SK-N-SH (cell line): Measurements from ENCODE around the gene C2orf42. TPM values are rescaled to one million over a fixed set of nuclear protein-coding genes. Genes with fewer than 3 reads are reported as not detected.

Source experiments
- CTCF ChIA-PET: fragments of 300-600, 350-600 bp; formaldehyde crosslinking; extraction: SDS; loops from one replicate; lab custom pipeline; 2021; lab: Yijun Ruan, JAX
- POLR2A ChIA-PET: fragments of 350-600 bp; sonication (Branson Sonifier 250); formaldehyde crosslinking; extraction: SDS; loops from one replicate; lab custom pipeline; 2020; ENCODE audit warnings: antibody characterized with exemption, inconsistent platforms; lab: Yijun Ruan, JAX
- DNase-seq: peaks from one replicate; pipeline ENCODE4 v3.0.0; 2012
- H2AFZ ChIP-seq: fragments of 200-600 bp; sonication (generic); 2 replicates; pipeline ENCODE4 v1.8.1; 2016; ENCODE audit warnings: antibody characterized with exemption, mild to moderate bottlenecking, low read depth
- H3F3A ChIP-seq: fragments of 200-600 bp; sonication (generic); replicated peaks from 2 replicates; pipeline ENCODE3; 2016; ENCODE audit warnings: antibody characterized with exemption, mild to moderate bottlenecking; ENCODE audit not compliant: insufficient read depth
- H3K27ac ChIP-seq, 2 experiments: fragments of 200-500 bp in 1 of 2; fragments of 200-600 bp in 1 of 2; sonication (Bioruptor generic) in 1 of 2; sonication (generic), shearing (Covaris generic) in 1 of 2; 2 replicates each; pipeline versions ENCODE4 v1.5.1 to v1.6.1; 2014 to 2016; ENCODE audit warnings: low read depth in 2 of 2, inconsistent platforms in 1 of 2, low read length in 1 of 2, mild to moderate bottlenecking in 1 of 2, mixed read lengths in 1 of 2
- H3K27me3 ChIP-seq: fragments of 200-600 bp; sonication (generic), shearing (Covaris generic); 2 replicates; pipeline ENCODE4 v1.6.1; 2016; ENCODE audit warnings: mixed run types; ENCODE audit not compliant: insufficient read depth
- H3K36me3 ChIP-seq, 2 experiments: fragments of 200-500 bp in 1 of 2; fragments of 200-600 bp in 1 of 2; sonication (Bioruptor generic) in 1 of 2; sonication (generic) in 1 of 2; replicated peaks in 1 of 2; 2 replicates each; pipeline versions ENCODE3 to v1.5.1; 2014 to 2016; ENCODE audit warnings: low read length in 1 of 2, mild to moderate bottlenecking in 1 of 2; ENCODE audit not compliant: insufficient read depth in 2 of 2, control insufficient read depth in 1 of 2
- H3K4me1 ChIP-seq, 2 experiments: fragments of 200-500 bp in 1 of 2; fragments of 200-600 bp in 1 of 2; sonication (Bioruptor generic) in 1 of 2; sonication (generic), shearing (Covaris generic) in 1 of 2; 2 replicates each; pipeline versions ENCODE4 v1.5.1 to v1.6.1; 2014 to 2016; ENCODE audit warnings: low read depth in 1 of 2, low read length in 1 of 2, mixed run types in 1 of 2; ENCODE audit not compliant: insufficient read depth in 2 of 2, control insufficient read depth in 1 of 2
- H3K4me2 ChIP-seq: fragments of 200-600 bp; sonication (generic), shearing (Covaris generic); 2 replicates; pipeline ENCODE4 v1.6.1; 2017; ENCODE audit warnings: mixed run types
- H3K4me3 ChIP-seq, 2 experiments: fragments of 200-500 bp in 1 of 2; fragments of 200-600 bp in 1 of 2; sonication (Bioruptor generic) in 1 of 2; sonication (generic), shearing (Covaris generic) in 1 of 2; 2 replicates each; pipeline versions ENCODE4 v1.5.1 to v1.8.1; 2014 to 2016; ENCODE audit warnings: low read depth in 2 of 2, inconsistent platforms in 1 of 2, low read length in 1 of 2, mild to moderate bottlenecking in 1 of 2, mixed read lengths in 1 of 2, moderate library complexity in 1 of 2
- H3K79me2 ChIP-seq: fragments of 200-600 bp; sonication (generic); 2 replicates; pipeline ENCODE4 v1.8.1; 2017; ENCODE audit warnings: mild to moderate bottlenecking; ENCODE audit not compliant: insufficient read depth
- H3K9ac ChIP-seq: fragments of 200-600 bp; sonication (generic); 2 replicates; pipeline ENCODE4 v1.6.1; 2017; ENCODE audit warnings: mixed run types
- H3K9me2 ChIP-seq: fragments of 200-600 bp; sonication (generic); 2 replicates; pipeline ENCODE4 v1.6.1; 2017; ENCODE audit warnings: mixed run types
- H3K9me3 ChIP-seq: fragments of 200-600 bp; sonication (generic); 2 replicates; pipeline ENCODE4 v1.6.1; 2017; ENCODE audit warnings: mixed run types, mild to moderate bottlenecking, moderate library complexity
- H4K20me1 ChIP-seq: fragments of 200-600 bp; sonication (generic); 2 replicates; pipeline ENCODE4 v1.6.1; 2017; ENCODE audit warnings: mild to moderate bottlenecking, mixed run types; ENCODE audit not compliant: insufficient read depth
- CHD2 ChIP-seq: fragments of 150-350 bp; IDR thresholded peaks from 2 replicates; pipeline ENCODE4 v1.6.1; 2018; ENCODE audit warnings: low read length; ENCODE audit not compliant: partially characterized antibody
- ELF1 ChIP-seq: IDR thresholded peaks from 2 replicates; pipeline ENCODE4 v1.4.0; 2012
- EP300 ChIP-seq, 2 experiments: IDR thresholded peaks; 2 replicates each; pipeline versions ENCODE4 v1.4.0 to v1.6.1; 2012; ENCODE audit warnings: borderline replicate concordance in 1 of 2, low read depth in 1 of 2, low read length in 1 of 2
- EZH2phosphoT487 ChIP-seq: fragments of 200-600 bp; sonication (generic); IDR thresholded peaks from 2 replicates; pipeline ENCODE4 v1.6.1; 2017; ENCODE audit warnings: low read depth, mixed run types, mild to moderate bottlenecking, antibody characterized with exemption, moderate library complexity, borderline replicate concordance
- GABPA ChIP-seq: IDR thresholded peaks from 2 replicates; pipeline ENCODE4 v1.4.0; 2012; ENCODE audit warnings: low read depth, mild to moderate bottlenecking
- GATA2 ChIP-seq: sonication (generic); formaldehyde crosslinking; IDR thresholded peaks from 2 replicates; pipeline ENCODE4 v1.5.0; 2020; ENCODE audit warnings: mild to moderate bottlenecking, missing genetic modification reagents
- JUND ChIP-seq: IDR thresholded peaks from 2 replicates; pipeline ENCODE4 v1.4.0; 2012
- MEF2A ChIP-seq: IDR thresholded peaks from 2 replicates; pipeline ENCODE4 v1.4.0; 2012; ENCODE audit warnings: low read depth, borderline replicate concordance
- NRF1 ChIP-seq: IDR thresholded peaks from 2 replicates; pipeline ENCODE4 v1.6.1; 2012; ENCODE audit warnings: low read depth, mild to moderate bottlenecking, low read length
- SIN3A ChIP-seq: IDR thresholded peaks from 2 replicates; pipeline ENCODE4 v1.6.1; 2012; ENCODE audit warnings: low read depth, mild to moderate bottlenecking, low read length, moderate library complexity, borderline replicate concordance
- TAF1 ChIP-seq: IDR thresholded peaks from 2 replicates; pipeline ENCODE4 v1.6.1; 2012; ENCODE audit warnings: low read depth, mild to moderate bottlenecking, low read length, moderate library complexity, borderline replicate concordance
- TCF12 ChIP-seq: IDR thresholded peaks from 2 replicates; pipeline ENCODE4 v1.4.0; 2012
- TEAD4 ChIP-seq: IDR thresholded peaks from 2 replicates; pipeline ENCODE4 v1.4.0; 2012; ENCODE audit warnings: mild to moderate bottlenecking, borderline replicate concordance; ENCODE audit not compliant: insufficient read depth
- YY1 ChIP-seq: IDR thresholded peaks from 2 replicates; pipeline ENCODE4 v1.4.0; 2012; ENCODE audit warnings: low read depth, mild to moderate bottlenecking
- WGBS: methylation state at CpG from one replicate; pipeline ENCODE4 v1.1.6; 2017; ENCODE audit warnings: low lambda C conversion rate; 5-methylcytosine and 5-hydroxymethylcytosine counted together
- polyA plus RNA-seq, 3 experiments: library from polyadenylated mRNA; depleted of rRNA; stranded (reverse); fragments of >200 nt; gene quantifications; 2 replicates each; pipeline ENCODE4 v1.2.3, GENCODE V29; 2012
- TF ChIP-seq, protein P1 (sequence below): IDR thresholded peaks from 2 replicates; pipeline ENCODE4 v1.4.0; 2012; ENCODE audit warnings: low read depth
- TF ChIP-seq, protein P2 (sequence below): IDR thresholded peaks from 2 replicates; pipeline ENCODE4 v1.6.1; 2012; ENCODE audit warnings: mild to moderate bottlenecking, low read depth, low read length, moderate library complexity
- TF ChIP-seq, protein P3 (sequence below): fragments of 150-350 bp; IDR thresholded peaks from 2 replicates; pipeline ENCODE4 v1.6.1; 2016; ENCODE audit warnings: mild to moderate bottlenecking, low read depth, low read length
- TF ChIP-seq, protein P4 (sequence below): fragments of 200-600 bp; sonication (generic); IDR thresholded peaks from 2 replicates; pipeline ENCODE4 v1.6.1; 2017; ENCODE audit warnings: antibody characterized with exemption, mild to moderate bottlenecking, moderate library complexity
- TF ChIP-seq, protein P5 (sequence below): fragments of 150-350 bp; IDR thresholded peaks from 2 replicates; pipeline ENCODE4 v1.6.1; 2017; ENCODE audit warnings: antibody characterized with exemption, low read length, low read depth, borderline replicate concordance

C2orf42 gene
- polyA plus RNA-seq, 1 of the 3 experiments (the other 2 are of a cell fraction): 5.1 TPM

DNA sequence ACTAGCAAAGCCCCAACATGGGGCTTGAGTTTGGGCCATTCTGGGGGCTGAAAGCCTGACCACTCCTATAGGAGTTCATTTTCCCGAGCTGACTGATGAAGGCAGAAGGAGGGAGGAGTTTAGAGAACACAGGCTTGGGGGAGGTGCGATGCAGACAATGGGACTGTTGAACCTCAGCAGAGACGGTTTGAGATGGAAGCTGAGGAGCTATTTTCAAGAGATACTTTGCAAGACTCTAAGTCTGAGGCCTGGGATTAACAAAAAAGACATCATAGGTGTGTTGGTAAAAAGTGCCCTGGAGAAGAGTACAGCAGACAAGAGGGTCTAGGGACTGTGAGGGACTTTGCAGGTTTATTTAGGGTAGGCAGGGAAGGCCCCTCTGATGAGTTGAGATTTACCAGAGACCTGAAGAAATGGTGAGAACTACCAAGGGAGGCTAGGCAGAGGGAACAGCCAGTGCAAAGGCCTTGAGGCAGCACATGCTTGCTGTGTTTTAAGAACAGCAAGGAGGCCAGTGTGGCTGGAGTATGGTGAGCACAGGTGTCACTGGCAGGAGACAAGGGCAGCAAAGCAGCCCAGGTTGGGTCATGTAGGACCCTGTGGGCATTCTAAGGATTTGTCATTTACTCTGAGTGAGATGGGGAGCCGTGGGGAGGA, 71.9 kb downstream of the C2orf42 start:
- TF ChIP-seq SIN3A: no peak
- TF ChIP-seq, protein P1, sequence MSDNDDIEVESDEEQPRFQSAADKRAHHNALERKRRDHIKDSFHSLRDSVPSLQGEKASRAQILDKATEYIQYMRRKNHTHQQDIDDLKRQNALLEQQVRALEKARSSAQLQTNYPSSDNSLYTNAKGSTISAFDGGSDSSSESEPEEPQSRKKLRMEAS: no peak
- TF ChIP-seq CHD2: no peak
- no peak for TF ChIP-seq YY1
- TF ChIP-seq, protein P2, sequence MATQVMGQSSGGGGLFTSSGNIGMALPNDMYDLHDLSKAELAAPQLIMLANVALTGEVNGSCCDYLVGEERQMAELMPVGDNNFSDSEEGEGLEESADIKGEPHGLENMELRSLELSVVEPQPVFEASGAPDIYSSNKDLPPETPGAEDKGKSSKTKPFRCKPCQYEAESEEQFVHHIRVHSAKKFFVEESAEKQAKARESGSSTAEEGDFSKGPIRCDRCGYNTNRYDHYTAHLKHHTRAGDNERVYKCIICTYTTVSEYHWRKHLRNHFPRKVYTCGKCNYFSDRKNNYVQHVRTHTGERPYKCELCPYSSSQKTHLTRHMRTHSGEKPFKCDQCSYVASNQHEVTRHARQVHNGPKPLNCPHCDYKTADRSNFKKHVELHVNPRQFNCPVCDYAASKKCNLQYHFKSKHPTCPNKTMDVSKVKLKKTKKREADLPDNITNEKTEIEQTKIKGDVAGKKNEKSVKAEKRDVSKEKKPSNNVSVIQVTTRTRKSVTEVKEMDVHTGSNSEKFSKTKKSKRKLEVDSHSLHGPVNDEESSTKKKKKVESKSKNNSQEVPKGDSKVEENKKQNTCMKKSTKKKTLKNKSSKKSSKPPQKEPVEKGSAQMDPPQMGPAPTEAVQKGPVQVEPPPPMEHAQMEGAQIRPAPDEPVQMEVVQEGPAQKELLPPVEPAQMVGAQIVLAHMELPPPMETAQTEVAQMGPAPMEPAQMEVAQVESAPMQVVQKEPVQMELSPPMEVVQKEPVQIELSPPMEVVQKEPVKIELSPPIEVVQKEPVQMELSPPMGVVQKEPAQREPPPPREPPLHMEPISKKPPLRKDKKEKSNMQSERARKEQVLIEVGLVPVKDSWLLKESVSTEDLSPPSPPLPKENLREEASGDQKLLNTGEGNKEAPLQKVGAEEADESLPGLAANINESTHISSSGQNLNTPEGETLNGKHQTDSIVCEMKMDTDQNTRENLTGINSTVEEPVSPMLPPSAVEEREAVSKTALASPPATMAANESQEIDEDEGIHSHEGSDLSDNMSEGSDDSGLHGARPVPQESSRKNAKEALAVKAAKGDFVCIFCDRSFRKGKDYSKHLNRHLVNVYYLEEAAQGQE: no peak
- no peak for TF ChIP-seq GABPA
- TF ChIP-seq, protein P3, sequence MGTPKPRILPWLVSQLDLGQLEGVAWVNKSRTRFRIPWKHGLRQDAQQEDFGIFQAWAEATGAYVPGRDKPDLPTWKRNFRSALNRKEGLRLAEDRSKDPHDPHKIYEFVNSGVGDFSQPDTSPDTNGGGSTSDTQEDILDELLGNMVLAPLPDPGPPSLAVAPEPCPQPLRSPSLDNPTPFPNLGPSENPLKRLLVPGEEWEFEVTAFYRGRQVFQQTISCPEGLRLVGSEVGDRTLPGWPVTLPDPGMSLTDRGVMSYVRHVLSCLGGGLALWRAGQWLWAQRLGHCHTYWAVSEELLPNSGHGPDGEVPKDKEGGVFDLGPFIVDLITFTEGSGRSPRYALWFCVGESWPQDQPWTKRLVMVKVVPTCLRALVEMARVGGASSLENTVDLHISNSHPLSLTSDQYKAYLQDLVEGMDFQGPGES: no peak
- no peak for TF ChIP-seq EP300 (IDR thresholded peaks at IDR 0.05; ENCODE audit: borderline replicate concordance in 1 of 2, low read depth in 1 of 2, low read length in 1 of 2)
- TF ChIP-seq MEF2A: no peak
- TF ChIP-seq JUND: no peak
- no peak for TF ChIP-seq EZH2phosphoT487
- no peak for TF ChIP-seq TAF1
- TF ChIP-seq GATA2: no peak
- TF ChIP-seq, protein P4, sequence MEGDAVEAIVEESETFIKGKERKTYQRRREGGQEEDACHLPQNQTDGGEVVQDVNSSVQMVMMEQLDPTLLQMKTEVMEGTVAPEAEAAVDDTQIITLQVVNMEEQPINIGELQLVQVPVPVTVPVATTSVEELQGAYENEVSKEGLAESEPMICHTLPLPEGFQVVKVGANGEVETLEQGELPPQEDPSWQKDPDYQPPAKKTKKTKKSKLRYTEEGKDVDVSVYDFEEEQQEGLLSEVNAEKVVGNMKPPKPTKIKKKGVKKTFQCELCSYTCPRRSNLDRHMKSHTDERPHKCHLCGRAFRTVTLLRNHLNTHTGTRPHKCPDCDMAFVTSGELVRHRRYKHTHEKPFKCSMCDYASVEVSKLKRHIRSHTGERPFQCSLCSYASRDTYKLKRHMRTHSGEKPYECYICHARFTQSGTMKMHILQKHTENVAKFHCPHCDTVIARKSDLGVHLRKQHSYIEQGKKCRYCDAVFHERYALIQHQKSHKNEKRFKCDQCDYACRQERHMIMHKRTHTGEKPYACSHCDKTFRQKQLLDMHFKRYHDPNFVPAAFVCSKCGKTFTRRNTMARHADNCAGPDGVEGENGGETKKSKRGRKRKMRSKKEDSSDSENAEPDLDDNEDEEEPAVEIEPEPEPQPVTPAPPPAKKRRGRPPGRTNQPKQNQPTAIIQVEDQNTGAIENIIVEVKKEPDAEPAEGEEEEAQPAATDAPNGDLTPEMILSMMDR: no peak
- TF ChIP-seq, protein P5, sequence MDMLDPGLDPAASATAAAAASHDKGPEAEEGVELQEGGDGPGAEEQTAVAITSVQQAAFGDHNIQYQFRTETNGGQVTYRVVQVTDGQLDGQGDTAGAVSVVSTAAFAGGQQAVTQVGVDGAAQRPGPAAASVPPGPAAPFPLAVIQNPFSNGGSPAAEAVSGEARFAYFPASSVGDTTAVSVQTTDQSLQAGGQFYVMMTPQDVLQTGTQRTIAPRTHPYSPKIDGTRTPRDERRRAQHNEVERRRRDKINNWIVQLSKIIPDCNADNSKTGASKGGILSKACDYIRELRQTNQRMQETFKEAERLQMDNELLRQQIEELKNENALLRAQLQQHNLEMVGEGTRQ: no peak
- TF ChIP-seq NRF1: no peak
- no peak for TF ChIP-seq TCF12
- no peak for TF ChIP-seq TEAD4
- no peak for TF ChIP-seq ELF1
- Histone ChIP-seq H3K9me3 (no peaks in the 10 kb centered on the region), H3F3A (peaks cover 16% of the 10 kb centered on the region), H3K27ac (no peak overlapping the region), H3K4me1 (peaks cover 7 to 9% of the 10 kb centered on the region in 2 experiments; a peak in 1 of 4 replicates), H3K4me3 (no peak overlapping the region), H4K20me1 (no peaks in the 10 kb centered on the region), H3K36me3 (no peaks in the 10 kb centered on the region), H3K4me2 (no peak overlapping the region), H3K9me2 (no peaks in the 10 kb centered on the region), H2AFZ (0 out of 2 replicates have a peak overlapping the region, but pooled peaks have one; percentile 65), H3K79me2 (no peaks in the 10 kb centered on the region), H3K27me3 (no peaks in the 10 kb centered on the region), H3K9ac (no peak overlapping the region)
- DNase-seq: no peak
- ChIA-PET POLR2A (no interaction called here), CTCF (no interaction called here)
- WGBS: 81% methylated on average over 4 of the region's 4 CpGs
